Immature natural killer cell (primary cell): ENCODE data around the gene HHATL. TPM values are rescaled to one million over a fixed set of nuclear protein-coding genes. Genes with fewer than 3 reads are reported as not detected.

Experiments used
- DNase-seq, 3 donors: peaks; one replicate each; pipeline ENCODE4 v3.0.0; 2022; ENCODE audit warnings: mixed read lengths in 1 of 3
- H3K27ac Mint-ChIP-seq, 6 donors: one replicate each; pipeline ENCODE4 v1.8.0; 2020; ENCODE audit warnings: mixed read lengths in 6 of 6, mild to moderate bottlenecking in 5 of 6, inconsistent platforms in 4 of 6, moderate library complexity in 3 of 6
- H3K27me3 Mint-ChIP-seq, 3 donors: one replicate each; pipeline ENCODE4 v1.8.0; 2020 to 2021; ENCODE audit warnings: low read depth in 3 of 3, mild to moderate bottlenecking in 3 of 3, mixed read lengths in 3 of 3, moderate library complexity in 3 of 3, inconsistent platforms in 1 of 3
- H3K36me3 Mint-ChIP-seq, 3 donors: one replicate each; pipeline ENCODE4 v1.8.0; 2020; ENCODE audit warnings: mixed read lengths in 3 of 3, inconsistent platforms in 2 of 3, mild to moderate bottlenecking in 2 of 3
- H3K4me1 Mint-ChIP-seq, 2 donors: one replicate each; pipeline ENCODE4 v1.8.0; 2020; ENCODE audit warnings: inconsistent platforms in 2 of 2, mild to moderate bottlenecking in 2 of 2, mixed read lengths in 2 of 2, moderate library complexity in 1 of 2
- H3K4me3 Mint-ChIP-seq, 5 donors: one replicate each; pipeline ENCODE4 v1.8.0; 2020; ENCODE audit warnings: mild to moderate bottlenecking in 5 of 5, mixed read lengths in 5 of 5, inconsistent platforms in 3 of 5, moderate library complexity in 3 of 5
- H3K9me3 Mint-ChIP-seq, 6 donors: one replicate each; pipeline ENCODE4 v1.8.0; 2020; ENCODE audit warnings: mild to moderate bottlenecking in 6 of 6, mixed read lengths in 6 of 6, inconsistent platforms in 4 of 6, moderate library complexity in 3 of 6
- polyA plus RNA-seq, 3 donors: library from polyadenylated mRNA; unstranded; fragments of 300-500 nt; fragmentation: Illumina TruSeq; gene quantifications; one replicate each; pipeline ENCODE4 v1.2.3, GENCODE V29; 2021

The HHATL gene
- polyA plus RNA-seq, 3 donors from 2014 or later = not detected

GRCh38 chr3:42685363-42685881 lies 17.2 kb downstream of the HHATL start, which contains the start of gene KLHL40:
Gene KLHL40, plus strand, starts transcription at chr3:42685537. Its CDS starts 82 bp downstream, at chr3:42685619.
- H3K36me3 Mint-ChIP-seq = no peaks in the 10 kb centered on the region
- peaks cover 7 to 10% (median 10%) of the 10 kb centered on the region in 3 donors for H3K27me3 Mint-ChIP-seq
- no peaks in the 10 kb centered on the region for H3K9me3 Mint-ChIP-seq
- no peak within 1 kb of the TSS for H3K4me3 Mint-ChIP-seq
- no peak within 1 kb of the TSS for H3K27ac Mint-ChIP-seq
- no peaks in the 10 kb centered on the region for H3K4me1 Mint-ChIP-seq
- no peak for DNase-seq

- peaks cover 7 to 10% (median 8%) of the 10 kb centered on the region in 3 donors for H3K27me3 Mint-ChIP-seq
- no peaks in the 10 kb centered on the region for H3K36me3 Mint-ChIP-seq
- no peaks in the 10 kb centered on the region for H3K9me3 Mint-ChIP-seq
- no peak overlapping the region for H3K27ac Mint-ChIP-seq
- no peak for DNase-seq
- H3K4me1 Mint-ChIP-seq = no peaks in the 10 kb centered on the region
- H3K4me3 Mint-ChIP-seq = no peak overlapping the region
Observed at GRCh38 chr3:42684632-42685362, 17.8 kb downstream of the HHATL start.

DNA sequence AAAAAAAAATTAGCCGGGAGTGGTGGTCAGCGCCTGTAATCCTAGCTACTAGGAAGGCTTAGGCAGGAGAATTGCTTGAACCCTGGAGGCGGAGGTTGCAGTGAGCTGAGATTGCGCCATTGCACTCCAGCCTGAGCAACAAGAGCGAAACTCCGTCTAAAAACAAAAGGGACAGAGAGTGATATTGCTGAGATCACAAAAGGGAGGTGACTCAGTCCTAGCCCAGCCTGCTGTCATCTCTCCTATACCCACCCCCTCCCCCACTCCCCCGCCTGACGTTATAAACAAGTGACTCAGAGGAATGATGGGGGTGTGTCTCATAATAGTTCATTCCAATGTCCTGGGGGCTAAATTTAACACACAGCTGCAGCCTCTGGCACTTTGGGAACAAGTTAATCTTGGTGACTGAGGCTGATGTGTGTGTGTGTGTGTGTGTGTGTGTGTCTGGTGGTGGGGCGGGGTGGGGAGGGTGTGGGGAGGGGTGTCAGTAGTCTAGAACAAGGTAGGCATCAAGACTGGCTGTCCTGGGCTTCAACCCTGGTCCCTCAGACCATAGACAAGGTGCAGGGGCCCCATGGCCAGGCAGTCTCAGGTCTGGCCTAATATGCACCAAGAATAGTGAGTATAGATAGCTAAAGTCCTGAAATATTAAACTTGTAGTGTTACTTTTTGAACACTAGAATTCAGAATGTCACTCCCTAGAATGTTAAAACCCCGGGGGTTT lies 18.6 kb downstream of the HHATL start:
- Mint-ChIP-seq H3K27ac (no peak overlapping the region), H3K4me1 (no peaks in the 10 kb centered on the region), H3K4me3 (no peak overlapping the region), H3K9me3 (no peaks in the 10 kb centered on the region), H3K27me3 (peaks cover 6 to 10% (median 7%) of the 10 kb centered on the region in 3 donors), H3K36me3 (no peaks in the 10 kb centered on the region)
- no peak for DNase-seq

- Mint-ChIP-seq H3K9me3 (peaks cover 0 to 13% (median 0%) of the 10 kb centered on the region in 6 donors), H3K36me3 (peaks cover 0 to 5% (median 0%) of the 10 kb centered on the region in 3 donors), H3K27ac (no peak overlapping the region), H3K27me3 (peaks cover 6 to 9% (median 8%) of the 10 kb centered on the region in 3 donors), H3K4me3 (no peak overlapping the region), H3K4me1 (no peaks in the 10 kb centered on the region)
- no peak for DNase-seq
Observed at GRCh38 chr3:42682301-42683070, 20.1 kb downstream of the HHATL start.

DNA sequence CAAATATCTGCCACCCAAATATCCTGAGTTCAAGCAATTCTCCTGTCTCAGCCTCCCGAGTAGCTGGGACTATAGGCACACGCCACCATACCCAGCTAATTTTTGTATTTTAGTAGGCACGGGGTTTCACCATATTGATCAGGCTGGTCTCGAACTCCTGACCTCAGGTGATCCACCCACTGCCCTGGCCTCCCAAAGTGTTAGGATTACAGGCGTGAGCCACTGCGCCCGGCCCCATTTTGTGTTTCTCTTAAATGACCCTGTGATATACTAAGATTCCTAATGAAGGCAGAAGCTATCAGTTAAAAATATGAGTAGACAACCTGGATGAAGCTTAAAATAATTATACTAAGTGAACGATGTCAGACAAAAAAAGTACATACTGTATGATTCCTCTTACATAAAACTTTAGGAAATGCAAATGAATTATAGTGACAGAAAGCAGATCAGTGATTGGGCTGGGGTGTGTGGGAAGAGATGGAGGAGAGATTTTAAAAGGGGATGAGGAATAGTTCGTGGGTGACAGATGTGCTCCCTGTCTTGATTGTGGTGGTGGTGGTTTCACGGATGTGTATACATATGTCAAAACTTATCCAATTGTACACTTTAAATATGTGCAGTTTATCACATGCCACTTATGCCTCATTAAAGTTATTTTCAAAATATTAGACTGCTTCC lies 21.1 kb downstream of the HHATL start:
- peaks cover 4 to 9% (median 8%) of the 10 kb centered on the region in 3 donors for H3K27me3 Mint-ChIP-seq
- H3K9me3 Mint-ChIP-seq = peaks cover 0 to 14% (median 0%) of the 10 kb centered on the region in 6 donors
- no peak overlapping the region for H3K4me3 Mint-ChIP-seq
- H3K4me1 Mint-ChIP-seq = no peaks in the 10 kb centered on the region
- DNase-seq = no peak
- H3K36me3 Mint-ChIP-seq = peaks cover 0 to 5% (median 0%) of the 10 kb centered on the region in 3 donors
- H3K27ac Mint-ChIP-seq = no peak overlapping the region

DNA sequence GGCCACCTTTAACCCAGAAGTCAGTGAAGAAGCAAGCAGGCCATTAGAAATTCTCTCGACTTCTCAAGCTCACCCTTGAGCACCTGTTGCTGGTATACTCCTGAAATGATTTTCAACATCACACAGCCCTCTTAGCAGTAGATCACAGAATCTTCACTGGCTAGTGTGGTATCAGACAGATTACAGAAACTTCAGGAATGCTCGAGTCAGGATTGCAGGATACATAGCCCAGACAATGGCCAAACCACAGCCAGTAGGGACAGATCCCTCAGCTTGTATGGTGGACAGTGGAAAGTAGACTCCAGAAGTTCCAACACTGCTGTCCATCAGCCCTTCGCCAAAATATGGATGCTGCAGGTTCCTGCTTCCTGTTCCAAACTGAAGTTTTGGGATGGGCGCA lies 21.8 kb downstream of the HHATL start:
- Mint-ChIP-seq H3K4me3 (no peak overlapping the region), H3K27ac (no peak overlapping the region), H3K9me3 (peaks cover 0 to 14% (median 0%) of the 10 kb centered on the region in 6 donors), H3K36me3 (peaks cover 0 to 5% (median 0%) of the 10 kb centered on the region in 3 donors), H3K4me1 (no peaks in the 10 kb centered on the region), H3K27me3 (peaks cover 3 to 11% (median 9%) of the 10 kb centered on the region in 3 donors)
- DNase-seq = no peak

- no peak overlapping the region for H3K4me3 Mint-ChIP-seq
- H3K27me3 Mint-ChIP-seq = peaks cover 2 to 11% (median 9%) of the 10 kb centered on the region in 3 donors
- H3K27ac Mint-ChIP-seq = no peak overlapping the region
- H3K4me1 Mint-ChIP-seq = no peaks in the 10 kb centered on the region
- DNase-seq = no peak
- H3K36me3 Mint-ChIP-seq = peaks cover 0 to 5% (median 0%) of the 10 kb centered on the region in 3 donors
- peaks cover 0 to 14% (median 0%) of the 10 kb centered on the region in 6 donors for H3K9me3 Mint-ChIP-seq
Observed at GRCh38 chr3:42680271-42680670, 22.3 kb downstream of the HHATL start.

DNA sequence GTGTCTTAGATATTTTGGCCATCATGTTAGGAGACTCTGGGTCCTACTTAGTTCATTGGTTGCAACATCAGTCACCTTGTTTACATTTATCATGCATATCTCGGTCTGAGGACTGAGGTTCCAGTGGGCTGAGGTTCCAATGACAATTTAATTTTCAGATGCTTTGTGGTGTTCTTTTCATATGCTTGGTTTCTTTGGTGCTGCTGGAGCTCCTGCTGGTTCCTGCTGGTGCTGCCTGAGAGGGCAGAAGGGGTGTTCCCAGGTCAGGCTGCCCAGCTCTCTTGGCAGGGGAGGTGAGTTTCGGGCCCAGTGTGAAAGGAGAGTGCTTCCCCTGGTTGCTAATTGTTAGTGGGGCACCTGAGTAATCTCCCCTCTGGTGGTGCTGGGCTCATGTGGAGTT lies 24.2 kb downstream of the HHATL start:
- no peaks in the 10 kb centered on the region for H3K4me1 Mint-ChIP-seq
- no peak overlapping the region for H3K27ac Mint-ChIP-seq
- peaks cover 0 to 14% (median 0%) of the 10 kb centered on the region in 6 donors for H3K9me3 Mint-ChIP-seq
- DNase-seq = no peak
- H3K36me3 Mint-ChIP-seq = peaks cover 0 to 5% (median 0%) of the 10 kb centered on the region in 3 donors
- peaks cover 2 to 8% (median 5%) of the 10 kb centered on the region in 3 donors for H3K27me3 Mint-ChIP-seq
- no peak overlapping the region for H3K4me3 Mint-ChIP-seq

DNA sequence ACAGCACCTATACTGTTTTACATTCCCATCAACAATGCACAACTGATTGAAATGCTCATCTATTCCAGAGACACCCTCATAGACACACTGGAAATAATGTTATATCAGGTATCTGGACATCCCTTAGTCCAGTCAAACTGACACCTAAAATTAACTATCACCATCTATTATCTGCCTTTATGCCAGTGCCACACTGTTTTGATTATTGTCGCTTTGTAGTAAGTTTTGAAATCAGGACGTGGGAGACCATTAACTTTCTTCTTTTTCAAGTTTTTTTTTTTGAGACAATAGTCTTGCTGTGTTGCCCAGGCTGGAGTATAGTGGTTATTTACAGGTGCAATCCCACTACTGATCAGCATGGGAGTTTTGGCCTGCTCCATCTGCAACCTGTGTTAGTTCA lies 26.7 kb downstream of the HHATL start:
- no peaks in the 10 kb centered on the region for H3K4me1 Mint-ChIP-seq
- no peak overlapping the region for H3K27ac Mint-ChIP-seq
- peaks cover 0 to 5% (median 0%) of the 10 kb centered on the region in 3 donors for H3K36me3 Mint-ChIP-seq
- H3K9me3 Mint-ChIP-seq = peaks cover 0 to 14% (median 0%) of the 10 kb centered on the region in 6 donors
- no peak for DNase-seq
- no peak overlapping the region for H3K4me3 Mint-ChIP-seq
- peaks cover 0 to 6% (median 1%) of the 10 kb centered on the region in 3 donors for H3K27me3 Mint-ChIP-seq

DNA sequence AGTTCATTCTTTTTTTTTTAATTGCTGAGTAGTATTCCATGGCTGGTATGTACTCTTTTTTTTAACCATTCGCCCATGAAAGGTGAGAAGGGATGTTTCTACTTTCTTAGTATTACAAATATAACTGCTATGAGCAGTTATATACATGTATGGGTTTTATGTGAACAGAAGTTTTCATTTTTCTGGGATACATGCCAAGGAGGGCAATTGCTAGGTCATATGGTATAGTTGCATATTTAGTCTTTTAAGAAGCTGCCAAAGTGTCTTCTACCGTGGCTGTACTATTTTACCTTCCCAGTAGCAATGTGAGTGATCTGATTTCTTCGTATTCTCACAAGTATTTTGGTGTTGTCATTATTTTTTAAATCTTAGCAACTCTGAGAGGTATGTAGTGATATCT lies 28.5 kb downstream of the HHATL start:
- peaks cover 0 to 4% (median 3%) of the 10 kb centered on the region in 3 donors for H3K27me3 Mint-ChIP-seq

DNA sequence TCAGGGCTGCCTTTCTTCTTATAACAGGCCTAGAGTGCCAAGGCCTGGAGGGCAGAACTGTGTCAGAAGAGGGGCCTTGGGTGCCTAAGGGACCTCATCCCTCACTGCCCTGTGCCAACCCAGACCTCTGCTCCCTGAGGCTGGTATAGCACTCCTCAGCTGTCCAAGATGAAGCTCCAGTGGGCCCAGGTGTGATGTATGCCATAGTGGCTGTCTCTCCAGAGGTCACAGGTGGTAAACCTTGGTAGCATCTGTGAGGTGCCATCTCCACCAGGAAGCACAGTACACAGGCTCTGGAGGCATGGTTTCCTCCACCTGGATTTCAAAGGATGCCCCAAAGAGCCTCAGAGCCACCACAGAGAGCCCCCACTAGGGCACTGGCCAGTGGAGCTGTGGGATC lies 29.5 kb downstream of the HHATL start:
- H3K4me3 Mint-ChIP-seq = no peak overlapping the region
- DNase-seq = no peak
- H3K27me3 Mint-ChIP-seq = peaks cover 0 to 7% (median 3%) of the 10 kb centered on the region in 3 donors
- peaks cover 0 to 5% (median 0%) of the 10 kb centered on the region in 3 donors for H3K36me3 Mint-ChIP-seq
- no peaks in the 10 kb centered on the region for H3K4me1 Mint-ChIP-seq
- peaks cover 0 to 7% (median 0%) of the 10 kb centered on the region in 6 donors for H3K9me3 Mint-ChIP-seq
- H3K27ac Mint-ChIP-seq = no peak overlapping the region

More for the DNA sequence above, 28.5 kb downstream of the HHATL start:
- peaks cover 0 to 14% (median 0%) of the 10 kb centered on the region in 6 donors for H3K9me3 Mint-ChIP-seq
- H3K36me3 Mint-ChIP-seq = peaks cover 0 to 5% (median 0%) of the 10 kb centered on the region in 3 donors
- no peak overlapping the region for H3K4me3 Mint-ChIP-seq
- no peak for DNase-seq
- no peaks in the 10 kb centered on the region for H3K4me1 Mint-ChIP-seq
- H3K27ac Mint-ChIP-seq = no peak overlapping the region

- Mint-ChIP-seq H3K36me3 (no peaks in the 10 kb centered on the region), H3K4me1 (no peaks in the 10 kb centered on the region), H3K27ac (no peak overlapping the region), H3K9me3 (peaks cover 0 to 1% (median 0%) of the 10 kb centered on the region in 6 donors), H3K4me3 (no peak overlapping the region), H3K27me3 (peaks cover 0 to 6% (median 3%) of the 10 kb centered on the region in 3 donors)
- no peak for DNase-seq
Observed at GRCh38 chr3:42672515-42672914, 30.1 kb downstream of the HHATL start.

DNA sequence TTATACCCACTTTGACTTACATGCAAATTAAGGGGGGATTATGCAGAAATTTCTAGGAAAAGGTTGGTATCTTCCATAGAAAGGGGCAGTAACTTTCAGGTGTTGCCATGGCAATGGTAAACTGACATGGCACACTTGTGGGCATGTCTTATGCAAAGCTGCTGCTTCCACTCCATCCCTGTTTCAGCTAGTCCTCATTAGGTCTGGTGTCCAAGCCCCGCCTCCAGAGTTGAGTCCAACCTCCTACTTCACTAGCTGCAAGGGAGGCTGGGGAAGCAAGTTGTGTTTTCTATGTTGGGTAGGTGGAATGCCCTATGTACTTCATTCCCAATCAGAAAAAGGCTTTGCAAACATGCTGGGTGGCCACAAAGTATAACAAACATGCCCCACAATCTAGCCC lies 31.9 kb downstream of the HHATL start:
- Mint-ChIP-seq H3K27ac (no peak overlapping the region), H3K36me3 (no peaks in the 10 kb centered on the region), H3K4me3 (no peak overlapping the region), H3K9me3 (no peaks in the 10 kb centered on the region), H3K4me1 (no peaks in the 10 kb centered on the region), H3K27me3 (peaks cover 0 to 9% (median 0%) of the 10 kb centered on the region in 3 donors)
- DNase-seq = no peak
